Esophagus squamous epithelium (tissue), 5 donors: Measurements from ENCODE around the gene L3MBTL1. TPM values are rescaled to one million over a fixed set of nuclear protein-coding genes. Genes with fewer than 3 reads are reported as not detected.

Experiments used
- DNase-seq: peaks from one replicate; lab custom pipeline; 2025; lab: John Stamatoyannopoulos, UW
- H3K27ac ChIP-seq, 4 donors: fragments of 200-600 bp; sonication (generic); one replicate each; pipeline ENCODE4 v1.5.1; 2016 to 2019; ENCODE audit warnings: mild to moderate bottlenecking in 1 of 4
- H3K27me3 ChIP-seq, 4 donors: fragments of 200-600 bp; sonication (generic); 1 replicate in 3 of 4; 2 replicates in 1 of 4; pipeline versions ENCODE4 v1.5.1 to v1.6.0; 2017 to 2021; ENCODE audit warnings: antibody characterized with exemption in 1 of 4
- H3K36me3 ChIP-seq, 3 donors: fragments of 200-600 bp; sonication (generic); one replicate each; pipeline ENCODE4 v1.5.1; 2016 to 2019
- H3K4me1 ChIP-seq, 3 donors: fragments of 200-600 bp; sonication (generic); one replicate each; pipeline ENCODE4 v1.5.1; 2017 to 2019
- H3K4me3 ChIP-seq, 4 donors: fragments of 200-600 bp; sonication (generic); 1 replicate in 3 of 4; 2 replicates in 1 of 4; pipeline ENCODE4 v1.5.1; 2016 to 2019; ENCODE audit warnings: mild to moderate bottlenecking in 2 of 4, moderate library complexity in 1 of 4
- H3K9me3 ChIP-seq, 3 donors: fragments of 200-600 bp; sonication (generic); one replicate each; pipeline ENCODE4 v1.5.1; 2016 to 2019
- POLR2A ChIP-seq, 4 donors: fragments of 450-650 bp; IDR thresholded peaks; one replicate each; pipeline ENCODE4 v1.6.1; 2017; ENCODE audit warnings: antibody characterized with exemption in 4 of 4, mild to moderate bottlenecking in 4 of 4, moderate library complexity in 3 of 4
- WGBS, 2 donors: methylation state at CpG; one replicate each; pipeline ENCODE4 v1.1.5; 2018; 5-methylcytosine and 5-hydroxymethylcytosine counted together
- intact Hi-C: fragments of 100-400 bp; cut with DNase I; formaldehyde crosslinking; loops from one replicate; pipeline ENCODE4 v1.15.0; 2022
- small RNA-seq, 4 donors: library from RNA; depleted of rRNA; stranded (forward); fragments of <200 nt; gene quantifications; one replicate each; pipeline ENCODE3, GENCODE V24; 2016
- total RNA-seq, 4 donors: library from RNA; depleted of rRNA; stranded (reverse); fragments of >200 nt; gene quantifications; one replicate each; pipeline ENCODE4 v1.1.0, GENCODE V29; 2016
- TF ChIP-seq, protein P1 (sequence below), 6 experiments: fragments of 450-650 bp in 4 of 6; fragments of 200-600 bp in 2 of 6; sonication (generic) in 2 of 6; IDR thresholded peaks; one replicate each; pipeline ENCODE4 v1.5.1; 2016 to 2019; ENCODE audit warnings: antibody characterized with exemption in 6 of 6, mild to moderate bottlenecking in 4 of 6, moderate library complexity in 4 of 6
- donor health status: DM: yes; HTN: yes; CAD: no.

The L3MBTL1 gene
- total RNA-seq, 4 donors from 2014 or later: 3.5 to 31.7 (median 7.9) TPM

GRCh38 chr20:43590392-43591303, 83.2 kb downstream of the L3MBTL1 start, which contains the start of gene IFT52:
TSS of gene IFT52 (plus strand) at chr20:43590937. CDS start at chr20:43594699, 3,762 bp downstream.
- 0% methylated on average over 27 to 33 of the region's 68 CpGs for WGBS, 2 donors
- peak in 1 of 4 donors; percentile 37 for TF ChIP-seq POLR2A (IDR thresholded peaks at IDR 0.05)
- TF ChIP-seq, protein P1, sequence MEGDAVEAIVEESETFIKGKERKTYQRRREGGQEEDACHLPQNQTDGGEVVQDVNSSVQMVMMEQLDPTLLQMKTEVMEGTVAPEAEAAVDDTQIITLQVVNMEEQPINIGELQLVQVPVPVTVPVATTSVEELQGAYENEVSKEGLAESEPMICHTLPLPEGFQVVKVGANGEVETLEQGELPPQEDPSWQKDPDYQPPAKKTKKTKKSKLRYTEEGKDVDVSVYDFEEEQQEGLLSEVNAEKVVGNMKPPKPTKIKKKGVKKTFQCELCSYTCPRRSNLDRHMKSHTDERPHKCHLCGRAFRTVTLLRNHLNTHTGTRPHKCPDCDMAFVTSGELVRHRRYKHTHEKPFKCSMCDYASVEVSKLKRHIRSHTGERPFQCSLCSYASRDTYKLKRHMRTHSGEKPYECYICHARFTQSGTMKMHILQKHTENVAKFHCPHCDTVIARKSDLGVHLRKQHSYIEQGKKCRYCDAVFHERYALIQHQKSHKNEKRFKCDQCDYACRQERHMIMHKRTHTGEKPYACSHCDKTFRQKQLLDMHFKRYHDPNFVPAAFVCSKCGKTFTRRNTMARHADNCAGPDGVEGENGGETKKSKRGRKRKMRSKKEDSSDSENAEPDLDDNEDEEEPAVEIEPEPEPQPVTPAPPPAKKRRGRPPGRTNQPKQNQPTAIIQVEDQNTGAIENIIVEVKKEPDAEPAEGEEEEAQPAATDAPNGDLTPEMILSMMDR (IDR thresholded peaks at IDR 0.05): peak in 1 of 6 experiments; percentile 7
- H3K36me3 ChIP-seq: peaks cover 0 to 18% (median 3%) of the 10 kb centered on the region in 3 donors

More at GRCh38 chr20:43590392-43591303, 83.2 kb downstream of the L3MBTL1 start, which contains the start of gene IFT52:
- no peaks in the 10 kb centered on the region for H3K9me3 ChIP-seq
- peak; percentile 53 for DNase-seq
- H3K4me3 ChIP-seq: peak within 1 kb of the TSS; percentile 59 to 99 (median 74)
- intact Hi-C loops: no loop called here
- H3K27ac ChIP-seq: peak within 1 kb of the TSS; percentile 68 to 90 (median 84)
- no peaks in the 10 kb centered on the region for H3K27me3 ChIP-seq
- peaks cover 3 to 22% (median 13%) of the 10 kb centered on the region in 3 donors for H3K4me1 ChIP-seq

Small RNA genes lying within 50 kb of the gene (small RNA-seq; reads per million reads assigned to genes)
- gene RNU6-1251P: 0 reads per million in 4 donors

Other genes with a start within 250 kb of the L3MBTL1 start
- gene SRSF6, start 49.8 kb upstream of the L3MBTL1 start, total RNA-seq: 10 to 100 TPM; 52.7 to 74.2 (median 53.4) TPM
- 1 to 10 TPM in 1 of 4 donors, under 1 TPM in 1, not detected in 2; 0.68 to 3.6 TPM for gene SGK2, start 51.3 kb downstream of the L3MBTL1 start, total RNA-seq
- 10 to 100 TPM in 2 of 4 donors, 1 to 10 TPM in 2; 6.9 to 18.5 (median 13.0) TPM for gene IFT52, start 83.2 kb downstream of the L3MBTL1 start, total RNA-seq
- gene MYBL2, start 159.4 kb downstream of the L3MBTL1 start, total RNA-seq: 10 to 100 TPM in 2 of 4 donors, 1 to 10 TPM in 2; 3.1 to 19.9 (median 11.9) TPM
- not detected for gene GTSF1L, start 219.3 kb downstream of the L3MBTL1 start, total RNA-seq